Right lobe of liver (tissue), 4 donors: ENCODE data around the gene PTPRK.

Experiments used
- CTCF ChIP-seq, 4 donors: fragments of 200-600 bp in 3 of 4; fragments of 450-650 bp in 1 of 4; IDR thresholded peaks; one replicate each; pipeline versions ENCODE4 v1.5.1 to v1.8.0; 2016 to 2022; ENCODE audit warnings: antibody characterized with exemption in 4 of 4, mild to moderate bottlenecking in 2 of 4
- POLR2A ChIP-seq: fragments of 450-650 bp; IDR thresholded peaks from one replicate; pipeline ENCODE4 v1.6.1; 2017; ENCODE audit warnings: antibody characterized with exemption, mild to moderate bottlenecking
- donor health status: DM: no; HTN: no; CAD: no.
- donor health status: DM: no; HTN: no; CAD: no.
- donor health status: DM: no; HTN: yes; CAD: no.

GRCh38 chr6:128127650-128128049 is 392.7 kb downstream of the PTPRK start:
- TF ChIP-seq CTCF (IDR thresholded peaks at IDR 0.05), result no peak
- no peak for TF ChIP-seq POLR2A
